M059J (cell line): ENCODE data around the gene ASS1. TPM values are rescaled to one million over a fixed set of nuclear protein-coding genes. Genes with fewer than 3 reads are reported as not detected.

ENCODE experiments used
- DNase-seq: peaks from one replicate; pipeline ENCODE4 v3.0.0-alpha.2; 2012; ENCODE audit warnings: low read depth
- total RNA-seq: library from RNA; depleted of rRNA; stranded (reverse); fragments of >200 nt; shearing (Covaris generic); gene quantifications from 2 replicates; pipeline ENCODE4 v1.2.3, GENCODE V29; 2014

The ASS1 gene
- total RNA-seq, 1 experiment from 2014 or later: 0.74 TPM

DNA sequence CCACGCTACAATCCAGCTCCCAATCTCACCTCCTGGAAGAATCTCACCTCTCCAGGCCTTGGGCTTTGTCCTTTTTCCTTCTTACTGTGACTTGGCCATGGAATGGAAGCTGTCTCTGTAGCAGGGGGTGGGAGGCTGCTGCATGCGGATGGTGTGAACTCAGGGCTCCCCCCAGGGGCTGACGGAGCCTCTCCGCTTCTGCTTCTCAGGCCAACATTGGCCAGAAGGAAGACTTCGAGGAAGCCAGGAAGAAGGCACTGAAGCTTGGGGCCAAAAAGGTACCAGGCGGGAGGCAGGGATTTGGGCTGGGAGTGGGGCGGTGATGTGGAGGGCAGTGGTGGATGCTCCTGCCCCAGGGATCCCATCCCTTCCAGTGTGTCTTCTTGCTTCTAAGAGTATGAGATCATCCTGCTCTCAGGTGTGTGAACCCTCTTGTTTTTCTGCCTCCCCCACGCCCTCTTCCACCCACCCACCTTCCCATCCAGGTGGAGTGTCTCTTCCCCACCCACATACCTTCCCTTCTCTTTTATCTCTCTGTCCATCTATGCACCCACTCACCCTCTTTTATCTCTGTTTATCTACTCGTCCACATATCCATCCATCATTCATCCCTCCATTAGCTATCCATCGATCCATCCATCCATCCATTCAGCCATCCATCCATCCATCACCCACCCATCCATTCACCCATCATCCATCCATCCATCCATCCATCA lies 9.5 kb downstream of the ASS1 start:
- no peak for DNase-seq

DNA sequence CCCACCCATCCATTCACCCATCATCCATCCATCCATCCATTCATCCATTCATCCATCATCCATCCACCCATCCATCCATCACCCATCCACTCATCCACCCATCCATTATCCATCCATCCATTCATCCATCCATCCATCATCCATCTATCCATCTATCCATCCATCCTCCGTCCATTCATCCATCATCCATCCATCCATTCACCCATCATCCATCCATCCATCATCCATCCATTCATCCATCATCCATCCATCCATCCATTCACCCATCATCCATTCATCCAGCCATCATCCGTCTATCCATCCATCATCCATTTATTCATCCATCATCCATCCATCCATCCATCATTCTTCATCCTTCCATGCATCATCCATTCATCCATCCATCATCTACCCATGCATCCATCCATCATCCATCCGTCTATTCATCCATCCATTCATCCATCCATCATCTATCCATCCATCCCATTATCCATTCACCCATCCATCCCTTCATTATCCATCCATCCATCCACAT lies 10.1 kb downstream of the ASS1 start:
- DNase-seq: no peak

DNA sequence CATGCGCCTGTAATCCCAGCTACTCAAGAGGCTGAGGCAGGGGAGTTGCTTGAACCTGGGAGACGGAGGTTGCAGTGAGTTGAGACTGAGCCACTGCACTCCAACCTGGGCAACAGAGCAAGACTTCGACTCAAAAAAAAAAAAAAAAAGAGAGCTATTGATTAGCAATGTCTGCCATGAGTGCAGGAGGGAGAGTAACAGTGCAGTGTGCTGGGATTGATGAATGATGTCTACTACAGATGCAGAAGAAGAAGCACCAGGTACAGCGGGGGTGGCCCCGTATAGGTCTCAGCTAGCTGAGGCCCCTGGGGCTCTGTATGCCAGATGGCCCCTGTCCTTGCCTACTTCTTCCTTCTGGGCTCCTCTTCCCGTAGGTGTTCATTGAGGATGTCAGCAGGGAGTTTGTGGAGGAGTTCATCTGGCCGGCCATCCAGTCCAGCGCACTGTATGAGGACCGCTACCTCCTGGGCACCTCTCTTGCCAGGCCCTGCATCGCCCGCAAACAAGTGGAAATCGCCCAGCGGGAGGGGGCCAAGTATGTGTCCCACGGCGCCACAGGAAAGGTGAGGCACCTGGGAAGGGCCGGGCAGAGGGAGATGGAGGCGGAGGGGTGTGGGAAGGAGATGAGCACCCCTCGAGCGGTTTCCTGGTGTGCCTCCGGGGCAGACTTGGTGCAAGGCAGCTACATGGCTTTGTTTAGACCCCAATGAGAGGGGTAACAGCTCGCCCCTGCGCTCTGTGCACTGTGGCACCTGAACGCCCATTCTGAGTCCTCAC lies 13.5 kb downstream of the ASS1 start:
- DNase-seq: no peak

DNA sequence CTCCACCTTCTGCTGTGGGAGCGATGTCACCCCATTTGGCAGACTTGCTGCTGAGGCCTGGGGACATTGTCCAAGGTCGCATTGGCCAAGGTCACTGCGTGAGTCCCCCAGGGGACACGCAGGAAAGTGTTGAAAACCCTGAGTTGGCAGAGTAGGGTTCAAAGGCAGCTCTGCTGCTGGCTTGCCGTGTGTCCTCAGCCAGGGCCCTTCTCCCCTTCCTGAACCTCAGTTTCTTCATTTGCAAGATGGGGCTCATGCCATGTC lies 14.0 kb downstream of the ASS1 start:
- no peak for DNase-seq

DNA sequence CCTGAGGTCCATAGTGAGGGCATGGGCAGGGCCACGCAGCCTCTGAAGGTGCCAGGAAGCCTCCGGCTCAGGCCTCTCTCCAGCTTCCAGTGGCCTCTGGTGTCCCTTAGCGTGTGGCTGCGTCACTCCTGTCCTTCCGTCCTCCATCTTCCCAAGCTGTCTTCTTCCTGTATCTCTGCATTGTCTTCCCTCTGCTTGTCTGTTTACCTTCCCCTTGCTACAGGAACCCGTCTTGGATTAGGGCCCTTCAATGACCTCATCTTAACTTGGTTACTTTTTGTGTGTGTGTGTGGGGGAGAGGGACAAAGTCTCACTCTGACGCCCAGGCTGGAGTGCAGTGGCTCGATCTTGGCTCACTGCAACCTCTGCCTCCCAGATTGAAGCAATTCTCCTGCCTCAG lies 14.4 kb downstream of the ASS1 start:
- DNase-seq: no peak

DNA sequence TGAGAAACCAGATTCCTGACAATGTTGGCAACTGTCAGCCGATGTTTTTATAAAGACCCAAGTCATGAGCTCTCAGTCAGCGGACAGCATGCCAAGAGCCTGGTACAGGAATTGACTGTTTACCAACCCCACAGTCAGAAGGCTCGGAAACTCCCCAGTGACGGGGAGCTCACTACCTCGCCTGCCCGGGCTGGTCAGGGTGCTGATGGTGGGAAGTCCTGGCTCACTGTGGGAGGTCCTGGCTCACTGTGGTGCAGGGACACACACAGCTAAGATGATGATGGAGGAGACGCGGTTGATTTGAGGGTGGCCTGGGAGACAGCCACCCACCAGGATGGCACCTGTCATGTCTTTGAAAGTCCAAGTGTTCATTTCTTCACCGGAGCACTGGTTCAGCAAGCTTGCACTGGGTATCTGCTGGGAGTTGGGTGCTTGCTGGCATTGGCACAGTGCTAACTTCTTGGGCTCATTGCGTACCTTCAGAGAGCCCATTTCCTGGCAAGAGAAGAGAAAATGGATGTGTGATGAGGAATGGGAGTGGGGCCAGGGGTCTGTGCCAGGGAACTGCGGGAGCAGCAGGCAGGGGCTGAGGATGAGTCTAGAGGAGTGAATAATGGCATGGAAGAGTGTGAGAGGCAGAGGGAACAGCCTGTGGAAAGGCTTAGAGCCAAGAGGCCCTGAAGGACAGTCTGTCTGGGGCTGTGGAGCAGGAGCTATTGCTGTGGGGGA lies 15.3 kb downstream of the ASS1 start:
- no peak for DNase-seq

DNA sequence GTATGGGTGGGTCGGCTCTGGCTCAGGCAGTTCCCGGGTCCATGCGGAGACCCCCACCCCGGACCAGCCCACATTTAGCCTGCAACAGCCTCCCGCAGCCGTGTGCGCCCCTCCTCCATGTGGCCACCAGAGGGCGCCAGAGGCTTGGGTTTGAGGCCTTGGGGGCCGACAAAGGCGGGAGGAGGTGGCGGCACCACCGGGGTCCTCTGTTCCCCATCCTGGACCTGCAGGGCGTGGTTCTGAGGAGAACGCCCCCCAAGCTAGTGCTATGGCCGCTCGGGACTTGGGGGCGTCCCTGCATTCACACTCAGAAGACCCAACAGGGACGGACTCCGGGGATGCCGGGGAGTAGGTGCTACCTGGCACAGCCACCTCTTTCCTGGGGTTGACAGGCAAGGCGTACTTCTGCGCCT lies 16.5 kb downstream of the ASS1 start:
- peak; percentile 48 for DNase-seq

DNA sequence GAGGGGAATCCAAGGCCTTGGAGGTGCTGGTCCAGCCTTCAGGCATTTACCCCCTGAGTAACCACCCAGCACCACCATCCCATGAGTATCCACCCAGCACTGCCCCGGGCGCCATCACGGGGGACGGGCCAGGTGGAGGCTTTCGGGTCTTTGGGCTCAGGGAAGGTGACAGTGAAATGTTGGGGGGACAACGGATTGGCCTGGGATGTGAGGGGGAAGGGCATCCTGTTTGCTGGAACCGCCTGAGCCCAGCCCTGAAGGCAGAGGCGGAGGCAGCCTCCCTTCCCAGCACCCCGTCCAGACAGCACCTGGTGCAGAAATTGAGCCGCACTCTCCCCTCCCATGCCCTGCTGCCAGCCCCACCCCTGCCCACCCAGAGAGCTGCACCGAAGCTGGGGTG lies 17.0 kb downstream of the ASS1 start:
- DNase-seq: no peak

DNA sequence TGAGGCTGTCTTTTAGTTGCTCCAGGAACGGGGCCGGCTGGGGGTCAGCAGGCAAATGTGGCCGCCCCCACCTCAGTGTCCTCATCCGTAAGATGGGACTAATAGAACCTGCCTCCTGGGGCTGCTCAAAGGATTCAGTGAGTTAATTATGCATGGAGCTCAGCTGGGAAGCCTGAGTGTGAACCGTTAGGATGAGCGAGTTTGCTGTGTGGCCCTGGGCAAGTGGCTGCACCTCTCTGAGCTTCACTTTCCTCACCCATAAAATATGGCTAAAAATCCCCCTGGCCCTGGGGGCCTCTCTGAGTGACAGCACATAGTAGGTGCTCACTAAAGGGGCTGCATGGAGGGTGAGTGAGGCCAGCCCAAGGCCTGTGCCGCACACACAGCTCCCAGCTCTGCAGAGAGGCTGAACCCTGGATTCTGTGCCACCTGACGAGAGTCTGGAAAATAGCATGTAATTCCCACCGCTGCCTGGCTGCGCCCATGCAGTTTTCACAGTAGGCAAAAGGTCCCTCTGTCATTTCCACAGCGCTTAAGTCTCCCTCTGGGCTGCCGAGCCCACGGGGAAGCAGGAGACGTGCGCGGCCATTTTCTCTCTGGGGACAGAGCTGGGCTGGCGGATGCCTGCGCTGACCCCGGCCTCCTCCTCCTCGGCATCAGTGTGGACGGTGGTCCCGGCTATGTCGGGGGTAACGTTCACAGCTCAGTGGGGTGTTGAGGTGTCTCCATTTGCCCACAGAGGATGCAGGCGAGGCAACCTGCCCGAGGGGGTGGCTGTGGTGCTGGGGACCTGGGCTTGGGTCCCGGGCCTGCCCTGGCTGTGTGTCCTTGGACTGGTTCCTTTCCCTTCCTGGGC lies 18.2 kb downstream of the ASS1 start:
- DNase-seq: no peak

DNA sequence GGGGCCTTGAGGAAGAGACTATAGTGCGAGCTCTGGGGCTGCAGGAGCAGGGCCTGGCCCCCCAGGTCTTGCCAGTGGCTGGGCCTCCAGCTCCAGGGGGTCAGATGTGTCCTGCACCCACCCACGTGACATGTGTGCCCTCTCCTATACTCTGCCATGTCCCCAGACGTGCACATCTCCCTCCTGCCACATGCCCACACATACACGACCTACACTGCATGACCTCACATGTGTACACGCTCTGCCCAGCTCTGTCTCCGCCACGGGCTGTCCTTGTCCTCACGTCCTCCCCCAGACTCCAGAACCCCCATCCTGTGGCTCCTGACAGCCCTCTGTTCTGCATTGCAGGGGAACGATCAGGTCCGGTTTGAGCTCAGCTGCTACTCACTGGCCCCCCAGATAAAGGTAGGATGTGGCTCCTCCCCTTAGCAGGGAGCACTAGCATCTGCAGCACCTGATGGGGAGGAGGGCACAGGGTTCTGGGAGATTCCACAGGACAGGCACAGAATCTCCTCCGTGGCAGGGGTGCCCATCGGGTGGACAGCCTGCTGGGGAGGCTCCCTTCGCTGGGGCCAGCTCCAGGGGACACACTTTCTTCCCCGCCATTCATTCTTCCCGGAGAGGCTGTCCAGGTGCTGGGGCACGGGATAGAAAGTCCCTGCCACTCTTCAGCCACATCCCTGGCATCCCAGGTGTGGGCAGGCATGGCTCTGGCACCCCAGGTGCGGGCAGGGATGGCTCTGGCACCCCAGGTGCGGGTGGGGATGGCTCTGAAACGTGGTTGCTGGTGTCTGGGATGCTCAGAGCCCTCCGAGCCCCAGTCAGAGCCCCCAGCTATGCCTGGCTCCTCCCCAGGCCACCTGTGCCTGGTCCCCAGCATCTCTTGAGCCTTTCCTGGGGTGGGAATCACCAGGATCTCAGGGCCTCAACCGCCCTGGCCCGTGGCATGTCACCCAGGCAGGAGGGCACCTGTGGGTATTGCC lies 19.3 kb downstream of the ASS1 start:
- no peak for DNase-seq

DNA sequence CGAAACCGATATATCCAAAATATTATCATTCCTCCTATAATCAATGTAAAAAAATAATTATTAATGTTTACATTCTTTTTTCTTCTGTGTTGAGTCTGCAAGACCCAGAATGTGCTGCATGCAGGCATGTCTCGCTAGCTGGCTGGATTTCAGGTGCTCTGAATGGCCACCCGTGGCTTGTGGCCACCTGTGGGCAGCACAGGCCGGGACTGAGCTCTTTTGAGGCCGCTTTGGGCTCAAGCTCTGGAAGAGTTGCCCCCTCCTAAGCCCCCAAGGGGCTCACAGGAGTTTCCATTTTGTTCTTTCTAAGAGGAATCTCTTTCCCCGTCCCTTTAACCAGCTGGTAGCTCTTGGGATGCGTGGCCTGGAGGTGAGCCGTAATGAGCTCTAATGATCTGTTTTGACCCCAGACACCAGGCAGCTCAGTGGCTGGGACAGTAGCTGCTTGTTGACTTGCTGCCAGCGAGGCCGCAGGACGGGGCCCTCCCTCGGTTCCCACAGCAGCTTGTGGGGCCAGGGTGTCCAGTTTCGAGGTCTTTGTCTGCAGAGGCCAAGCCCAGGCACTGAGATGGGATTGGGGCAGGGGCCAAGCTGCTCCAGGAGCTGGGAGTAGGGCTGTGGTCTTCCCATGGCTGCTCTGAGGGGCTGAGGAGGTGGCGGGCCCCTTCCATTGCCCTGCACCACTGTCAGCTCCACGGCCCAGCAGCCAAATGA lies 20.8 kb downstream of the ASS1 start:
- DNase-seq: no peak

DNA sequence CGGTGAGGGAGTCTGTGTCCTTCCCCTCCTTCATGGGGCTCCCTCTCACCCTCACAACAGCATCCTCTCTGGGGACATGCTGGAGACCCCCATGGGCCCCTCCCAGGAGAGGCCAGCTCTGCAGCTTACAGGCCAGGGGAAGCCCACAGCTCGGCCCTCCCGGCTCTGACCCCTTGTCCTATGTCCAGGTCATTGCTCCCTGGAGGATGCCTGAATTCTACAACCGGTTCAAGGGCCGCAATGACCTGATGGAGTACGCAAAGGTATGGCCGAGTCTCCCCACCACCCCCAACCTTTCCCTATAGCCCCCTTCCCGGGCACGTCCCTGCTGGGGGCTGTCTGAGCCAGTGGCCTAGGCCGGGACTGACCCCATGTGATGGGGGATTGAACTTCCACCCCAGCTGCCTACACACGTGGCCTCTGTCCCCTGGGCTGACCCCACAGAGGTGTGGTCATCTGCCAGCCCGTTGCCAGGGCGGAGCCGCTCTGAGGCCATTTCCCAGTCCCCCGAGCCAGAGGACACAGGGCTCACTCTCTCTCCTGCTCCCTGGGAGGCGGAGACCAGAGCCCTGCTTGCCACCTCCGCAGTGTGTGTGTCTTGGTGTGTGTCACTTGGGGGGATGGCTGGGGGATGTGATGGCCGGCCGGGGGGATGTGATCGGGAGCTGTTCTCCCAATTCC lies 21.9 kb downstream of the ASS1 start:
- DNase-seq: no peak

DNA sequence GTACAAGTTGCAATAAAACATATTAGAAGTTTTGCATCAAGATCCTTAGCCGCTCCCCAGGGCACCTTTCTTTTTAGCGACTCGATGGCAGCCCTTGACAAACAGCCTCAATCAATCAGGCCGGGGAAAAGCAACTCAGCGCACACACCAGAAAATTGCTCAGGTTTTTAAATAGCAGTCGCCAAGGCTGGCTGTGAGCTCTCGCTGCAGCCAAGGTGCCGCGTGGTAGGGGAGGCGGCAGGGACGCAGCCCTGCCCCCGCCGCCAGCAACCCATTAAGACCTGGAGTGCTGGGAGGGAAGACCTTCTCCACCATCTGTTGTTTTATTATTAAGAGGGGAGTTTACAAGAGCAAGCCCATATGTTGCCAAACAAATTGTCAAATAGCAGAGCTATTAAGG lies 22.6 kb downstream of the ASS1 start:
- no peak for DNase-seq

DNA sequence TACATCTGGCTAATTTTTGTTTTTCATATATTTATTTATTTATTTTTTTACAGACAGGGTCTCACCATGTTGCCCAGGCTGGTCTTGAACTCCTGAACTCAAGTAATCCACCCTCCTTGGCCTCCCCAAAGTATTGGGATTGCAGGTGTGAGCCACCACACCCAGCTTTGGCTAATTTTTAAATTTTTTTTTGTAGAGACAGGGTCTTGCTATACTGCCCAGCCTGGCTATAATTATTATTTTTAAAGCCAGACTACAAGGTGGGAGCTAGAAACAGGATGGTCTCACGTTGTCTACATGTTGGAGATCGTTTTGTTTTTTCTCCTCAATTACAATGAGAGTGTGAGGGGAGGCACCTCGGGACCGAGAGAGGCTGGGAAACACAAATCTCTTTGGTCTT lies 23.8 kb downstream of the ASS1 start:
- no peak for DNase-seq

DNA sequence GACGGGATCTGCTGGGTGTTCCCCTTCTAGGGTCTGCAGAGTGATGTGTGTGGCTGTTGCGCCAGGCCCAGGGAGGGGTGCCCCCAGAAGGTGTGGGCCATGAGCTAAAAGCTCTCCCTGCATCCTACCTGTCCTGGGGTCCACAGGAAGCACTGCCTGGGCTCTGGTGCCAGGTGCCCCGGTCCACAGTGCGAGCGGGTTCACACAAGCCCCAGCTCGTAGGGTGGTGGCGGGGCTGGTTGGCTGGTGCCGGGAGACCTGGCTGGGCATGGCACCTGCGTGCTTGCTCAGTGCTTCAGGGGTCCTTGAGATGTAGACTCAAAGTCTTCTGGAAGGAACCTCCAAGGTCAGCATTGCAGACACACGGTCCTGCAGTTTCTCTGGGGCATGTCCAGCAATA lies 25.5 kb downstream of the ASS1 start:
- DNase-seq: no peak

DNA sequence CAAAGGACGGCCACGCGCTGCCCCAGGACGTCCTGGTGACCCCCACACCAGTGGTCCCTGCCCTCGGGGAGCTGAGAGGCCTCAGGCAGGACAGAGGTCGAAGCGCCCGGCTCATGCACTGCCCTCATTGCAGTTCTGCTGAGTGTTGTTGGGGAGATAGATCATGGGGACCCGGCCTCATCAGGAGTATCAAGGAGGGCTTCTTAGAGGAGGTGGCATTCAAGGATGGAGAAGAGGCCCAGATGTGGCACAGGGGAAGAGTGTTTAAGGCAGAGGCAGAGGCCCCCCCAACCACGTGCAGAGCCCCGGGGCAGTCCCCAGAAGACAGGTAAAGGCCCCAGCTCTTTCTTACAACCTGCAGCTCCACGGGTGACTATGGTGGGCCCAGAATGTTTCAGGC lies 26.2 kb downstream of the ASS1 start:
- DNase-seq: no peak

DNA sequence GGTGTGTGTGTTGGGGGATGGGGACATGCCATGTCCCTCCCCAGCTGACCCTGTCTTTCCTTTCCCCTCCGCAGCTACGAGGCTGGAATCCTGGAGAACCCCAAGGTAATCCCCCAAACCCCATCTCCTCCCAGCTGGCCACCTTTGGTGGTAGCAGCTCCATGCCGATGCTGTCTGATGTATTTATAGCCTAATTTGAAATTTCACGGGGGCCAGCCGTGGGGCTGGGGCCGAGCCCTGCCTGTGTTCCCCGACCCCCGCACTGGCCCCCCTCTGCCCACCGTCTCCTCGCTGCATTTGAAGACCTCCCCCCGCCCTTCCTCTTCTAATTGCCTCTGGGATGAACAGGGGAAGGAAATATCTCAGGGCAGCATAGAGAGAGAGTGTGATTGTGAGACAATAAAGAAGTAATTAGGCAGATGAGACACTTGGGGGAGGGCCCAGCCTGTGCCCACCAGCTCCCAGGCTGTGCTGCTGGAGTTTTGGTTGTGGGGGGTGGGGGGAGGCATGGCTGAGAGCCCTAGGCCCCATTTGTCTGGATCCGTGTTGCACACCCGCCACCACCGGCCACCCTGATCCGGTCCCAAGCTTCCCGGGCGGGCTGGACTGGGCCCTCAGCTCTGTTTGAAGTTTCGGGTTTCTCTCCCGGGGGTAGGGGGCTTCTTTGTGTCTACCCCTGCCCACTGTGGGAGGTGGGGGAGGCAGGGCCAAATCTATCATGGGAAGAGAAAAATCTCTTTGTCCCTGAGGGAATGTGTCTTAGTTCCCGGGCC lies 26.8 kb downstream of the ASS1 start:
- DNase-seq: no peak

DNA sequence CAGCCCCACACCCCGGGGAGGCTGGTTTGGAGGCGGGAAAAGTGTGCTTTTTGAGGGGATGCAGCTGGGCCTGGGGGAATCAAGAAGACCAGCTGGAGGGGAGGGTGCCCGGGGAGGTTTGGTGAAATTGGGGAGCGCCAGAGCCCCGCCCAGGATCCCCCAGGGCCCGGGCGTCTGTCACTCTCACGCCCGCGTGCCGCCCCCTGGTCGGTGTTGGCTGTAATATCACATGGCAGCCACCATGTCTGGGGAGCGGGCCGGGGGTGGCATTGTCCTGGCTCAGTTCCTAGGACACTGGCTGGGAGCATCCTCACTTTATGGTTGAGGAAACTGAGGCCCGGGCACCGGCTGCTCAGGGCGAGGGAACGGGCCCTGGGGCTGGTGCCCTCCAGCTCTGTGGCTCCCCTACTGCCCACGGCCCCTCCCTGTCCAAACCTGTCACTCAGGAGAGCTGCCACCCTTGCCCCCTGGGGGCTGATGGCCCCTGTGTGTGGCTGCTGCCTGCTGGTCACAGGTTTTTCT lies 27.5 kb downstream of the ASS1 start:
- no peak for DNase-seq
